ENCODE measurements around the gene MTA3.

DNA sequence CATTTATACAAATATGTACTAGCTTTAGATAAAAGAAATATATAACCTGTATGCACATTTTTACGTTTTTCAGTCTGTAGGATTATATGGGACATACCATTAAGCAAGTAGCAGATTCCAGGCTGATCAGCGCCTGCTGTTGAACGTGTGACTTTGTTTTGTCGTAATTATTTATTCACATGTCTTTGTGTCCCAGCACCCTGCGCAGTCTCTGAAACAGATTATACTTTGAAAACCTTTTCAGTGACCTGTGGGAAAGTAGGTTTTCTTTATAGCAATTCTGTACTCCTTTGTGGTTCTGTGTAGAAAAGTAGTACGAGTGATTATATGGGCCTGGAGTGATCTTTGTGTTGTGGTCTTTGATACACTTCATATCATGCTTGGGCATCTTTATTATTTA lies 68.5 kb downstream of the MTA3 start:
- TF ChIP-seq CTCF (conservative IDR thresholded peaks at IDR 0.05 in 1 of 2, IDR thresholded peaks at IDR 0.05 in 1 of 2; ENCODE audit: extremely low read depth in 1 of 2, insufficient read depth in 1 of 2, low read depth in 1 of 2, low read length in 2 of 2) (no peak), EZH2 (IDR thresholded peaks at IDR 0.05; ENCODE audit: borderline replicate concordance, low read length) (no peak)
